IPS-20b (cell line): ENCODE measurements around the gene PPP6R1.

ENCODE experiments used
- H3K27ac ChIP-seq: one replicate; pipeline ENCODE4 v1.5.1; 2013; ENCODE audit warnings: low read length
- H3K27me3 ChIP-seq: 2 replicates; pipeline ENCODE4 v1.6.1; 2013; ENCODE audit warnings: mild to moderate bottlenecking, low read length, inconsistent platforms; ENCODE audit not compliant: insufficient read depth
- H3K36me3 ChIP-seq: 2 replicates; pipeline ENCODE4 v1.6.1; 2013; ENCODE audit warnings: low read depth, mild to moderate bottlenecking, inconsistent platforms, low read length, moderate library complexity; ENCODE audit not compliant: insufficient read depth
- H3K4me1 ChIP-seq: 2 replicates; pipeline ENCODE4 v1.6.1; 2013; ENCODE audit warnings: mild to moderate bottlenecking, control low read depth, inconsistent platforms, low read length, moderate library complexity; ENCODE audit not compliant: insufficient read depth
- H3K4me3 ChIP-seq: 2 replicates; pipeline ENCODE4 v1.5.1; 2013; ENCODE audit warnings: mild to moderate bottlenecking, low read length, inconsistent platforms
- H3K9ac ChIP-seq: 2 replicates; pipeline ENCODE4 v1.6.1; 2013; ENCODE audit warnings: low read depth, mild to moderate bottlenecking, inconsistent platforms, low read length, moderate library complexity
- H3K9me3 ChIP-seq: 2 replicates; pipeline ENCODE4 v1.6.1; 2013; ENCODE audit warnings: mild to moderate bottlenecking, low read depth, low read length, inconsistent platforms; ENCODE audit not compliant: insufficient read depth

The PPP6R1 gene

GRCh38 chr19:55231391-55232285 lies 27.2 kb downstream of the PPP6R1 start:
- Histone ChIP-seq H3K9me3 (no peaks in the 10 kb centered on the region), H3K9ac (no peak overlapping the region), H3K4me3 (no peak overlapping the region), H3K4me1 (no peaks in the 10 kb centered on the region), H3K36me3 (peaks cover 52% of the 10 kb centered on the region), H3K27me3 (no peaks in the 10 kb centered on the region), H3K27ac (no peak overlapping the region)

- Histone ChIP-seq H3K36me3 (peaks cover 44% of the 10 kb centered on the region), H3K9me3 (no peaks in the 10 kb centered on the region), H3K4me3 (no peak overlapping the region), H3K27me3 (no peaks in the 10 kb centered on the region), H3K4me1 (no peaks in the 10 kb centered on the region), H3K27ac (no peak overlapping the region), H3K9ac (no peak overlapping the region)
These were observed 28.0 kb downstream of the PPP6R1 start for GRCh38 chr19:55230780-55231179.

GRCh38 chr19:55230329-55230728 lies 28.5 kb downstream of the PPP6R1 start:
- no peak overlapping the region for H3K27ac ChIP-seq

GRCh38 chr19:55229789-55230182 lies 29.0 kb downstream of the PPP6R1 start:
- Histone ChIP-seq H3K36me3 (peaks cover 37% of the 10 kb centered on the region), H3K9ac (no peak overlapping the region), H3K27me3 (no peaks in the 10 kb centered on the region), H3K4me3 (no peak overlapping the region), H3K9me3 (no peaks in the 10 kb centered on the region), H3K27ac (no peak overlapping the region), H3K4me1 (no peaks in the 10 kb centered on the region)

More at GRCh38 chr19:55230329-55230728, 28.5 kb downstream of the PPP6R1 start:
- Histone ChIP-seq H3K9me3 (no peaks in the 10 kb centered on the region), H3K27me3 (no peaks in the 10 kb centered on the region), H3K9ac (no peak overlapping the region), H3K36me3 (peaks cover 42% of the 10 kb centered on the region), H3K4me3 (no peak overlapping the region), H3K4me1 (no peaks in the 10 kb centered on the region)

GRCh38 chr19:55229145-55229788 lies 29.6 kb downstream of the PPP6R1 start:
- no peak overlapping the region for H3K4me3 ChIP-seq
- no peaks in the 10 kb centered on the region for H3K9me3 ChIP-seq
- peaks cover 32% of the 10 kb centered on the region for H3K36me3 ChIP-seq
- no peaks in the 10 kb centered on the region for H3K27me3 ChIP-seq
- no peak overlapping the region for H3K9ac ChIP-seq
- no peak overlapping the region for H3K27ac ChIP-seq
- H3K4me1 ChIP-seq = no peaks in the 10 kb centered on the region

GRCh38 chr19:55228403-55229031 lies 30.3 kb downstream of the PPP6R1 start, which contains the start of gene TMEM86B:
TMEM86B (minus strand) TSS chr19:55228763; CDS start chr19:55228741, 22 bp downstream.
- Histone ChIP-seq H3K4me1 (no peaks in the 10 kb centered on the region), H3K27ac (no peak within 1 kb of the TSS), H3K4me3 (no peak within 1 kb of the TSS), H3K36me3 (peaks cover 26% of the 10 kb centered on the region), H3K9ac (no peak within 1 kb of the TSS; the same call in 1 of the 2 replicates), H3K27me3 (no peaks in the 10 kb centered on the region), H3K9me3 (no peaks in the 10 kb centered on the region)

- no peak overlapping the region for H3K9ac ChIP-seq
- no peak overlapping the region for H3K4me3 ChIP-seq
- peaks cover 21% of the 10 kb centered on the region for H3K36me3 ChIP-seq
- H3K9me3 ChIP-seq = no peaks in the 10 kb centered on the region
- no peaks in the 10 kb centered on the region for H3K27me3 ChIP-seq
- H3K27ac ChIP-seq = no peak overlapping the region
- no peaks in the 10 kb centered on the region for H3K4me1 ChIP-seq
These were observed 30.8 kb downstream of the PPP6R1 start for GRCh38 chr19:55228015-55228391.

GRCh38 chr19:55227241-55228014 lies 31.4 kb downstream of the PPP6R1 start:
- Histone ChIP-seq H3K4me3 (no peak overlapping the region), H3K27me3 (no peaks in the 10 kb centered on the region), H3K36me3 (peaks cover 15% of the 10 kb centered on the region), H3K9ac (no peak overlapping the region), H3K4me1 (no peaks in the 10 kb centered on the region), H3K9me3 (no peaks in the 10 kb centered on the region), H3K27ac (no peak overlapping the region)

- Histone ChIP-seq H3K9me3 (no peaks in the 10 kb centered on the region), H3K36me3 (peaks cover 9% of the 10 kb centered on the region), H3K27me3 (no peaks in the 10 kb centered on the region), H3K4me3 (no peak overlapping the region), H3K9ac (no peak overlapping the region), H3K4me1 (no peaks in the 10 kb centered on the region), H3K27ac (no peak overlapping the region)
These were observed 32.0 kb downstream of the PPP6R1 start for GRCh38 chr19:55226788-55227187.

- Histone ChIP-seq H3K4me1 (no peaks in the 10 kb centered on the region), H3K27ac (no peak overlapping the region), H3K27me3 (no peaks in the 10 kb centered on the region), H3K9me3 (no peaks in the 10 kb centered on the region), H3K36me3 (peaks cover 4% of the 10 kb centered on the region), H3K9ac (no peak overlapping the region), H3K4me3 (no peak overlapping the region)
These were observed 32.5 kb downstream of the PPP6R1 start for GRCh38 chr19:55226273-55226672.

- H3K4me1 ChIP-seq = no peaks in the 10 kb centered on the region
- H3K36me3 ChIP-seq = no peaks in the 10 kb centered on the region; the same call in 1 of the 2 replicates
- no peak overlapping the region for H3K27ac ChIP-seq
- no peaks in the 10 kb centered on the region for H3K9me3 ChIP-seq
- H3K4me3 ChIP-seq = no peak overlapping the region
- H3K27me3 ChIP-seq = no peaks in the 10 kb centered on the region
- no peak overlapping the region for H3K9ac ChIP-seq
These were observed 33.3 kb downstream of the PPP6R1 start for GRCh38 chr19:55225415-55225958.
